Gastroesophageal sphincter (tissue), 4 donors: ENCODE measurements around the gene KLF6. TPM values are rescaled to one million over a fixed set of nuclear protein-coding genes. Genes with fewer than 3 reads are reported as not detected.

Source experiments
- ATAC-seq: fragments of 150-250 bp; one replicate; pipeline ENCODE4 v1.9.1; 2016; ENCODE audit warnings: mild to moderate bottlenecking, moderate library complexity
- H3K27ac ChIP-seq, 4 donors: fragments of 200-600 bp; sonication (generic) in 3 of 4; 1 replicate in 3 of 4; 2 replicates in 1 of 4; pipeline ENCODE4 v1.5.1; 2016 to 2019
- H3K27me3 ChIP-seq: fragments of 200-600 bp; sonication (generic); one replicate; pipeline ENCODE4 v1.5.1; 2019
- H3K36me3 ChIP-seq, 2 donors: fragments of 200-600 bp; sonication (generic); one replicate each; pipeline ENCODE4 v1.5.1; 2019; ENCODE audit warnings: control low read depth in 1 of 2
- H3K4me1 ChIP-seq, 3 donors: fragments of 200-600 bp; sonication (generic); 1 replicate in 2 of 3; 2 replicates in 1 of 3; pipeline ENCODE4 v1.5.1; 2016 to 2019; ENCODE audit warnings: control low read depth in 2 of 3
- H3K4me3 ChIP-seq, 2 donors: fragments of 200-600 bp; sonication (generic); one replicate each; pipeline ENCODE4 v1.5.1; 2019; ENCODE audit warnings: mild to moderate bottlenecking in 1 of 2, moderate library complexity in 1 of 2
- H3K9me3 ChIP-seq, 3 donors: fragments of 200-600 bp; sonication (generic); one replicate each; pipeline ENCODE4 v1.5.1; 2017 to 2019; ENCODE audit warnings: control low read depth in 2 of 3
- EP300 ChIP-seq: sonication (generic); formaldehyde crosslinking; IDR thresholded peaks from one replicate; pipeline ENCODE4 v1.6.1; 2017; ENCODE audit warnings: antibody characterized with exemption, mild to moderate bottlenecking
- POLR2A ChIP-seq, 2 donors: fragments of 450-650 bp; IDR thresholded peaks; one replicate each; pipeline ENCODE4 v1.6.1; 2017; ENCODE audit warnings: antibody characterized with exemption in 2 of 2, mild to moderate bottlenecking in 2 of 2, moderate library complexity in 1 of 2
- POLR2AphosphoS5 ChIP-seq: sonication (generic); formaldehyde crosslinking; IDR thresholded peaks from one replicate; pipeline ENCODE4 v1.6.1; 2017; ENCODE audit warnings: antibody characterized with exemption
- WGBS, 2 donors: methylation state at CpG; one replicate each; pipeline ENCODE4 v1.1.5; 2018; ENCODE audit warnings: low coverage in 1 of 2; 5-methylcytosine and 5-hydroxymethylcytosine counted together
- total RNA-seq, 4 donors: library from RNA; depleted of rRNA; stranded (reverse); fragments of >200 nt; gene quantifications; one replicate each; pipeline ENCODE4 v1.1.0, GENCODE V29; 2016
- TF ChIP-seq, protein P1 (sequence below), 4 experiments: fragments of 200-600 bp in 2 of 4; fragments of 450-650 bp in 2 of 4; sonication (generic) in 1 of 4; IDR thresholded peaks; one replicate each; pipeline ENCODE4 v1.5.1; 2017 to 2019; ENCODE audit warnings: antibody characterized with exemption in 4 of 4, mild to moderate bottlenecking in 2 of 4, moderate library complexity in 2 of 4

KLF6 gene
- total RNA-seq, 4 donors from 2014 or later, result 90.3 to 113 (median 105) TPM

DNA sequence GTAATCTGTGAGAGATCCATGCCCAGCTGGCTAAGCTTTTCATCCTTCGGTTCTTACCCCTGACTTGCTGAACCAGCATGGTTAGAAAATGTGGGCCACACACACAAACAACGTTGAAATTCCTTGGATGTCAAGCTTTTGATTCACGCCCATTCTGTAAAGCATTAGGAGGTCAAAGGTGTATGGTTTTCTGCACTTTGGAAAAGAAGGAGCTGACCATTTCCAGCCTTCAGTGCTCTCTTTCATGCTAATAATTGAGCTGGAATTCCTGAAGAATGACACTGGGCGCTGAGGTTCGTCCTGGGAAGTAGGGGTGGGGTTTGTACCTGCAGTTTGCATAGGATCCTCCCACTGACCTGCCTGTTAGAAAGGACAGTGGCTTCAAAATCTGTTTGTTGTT lies 23.1 kb downstream of the KLF6 start:
- TF ChIP-seq EP300, result no peak
- TF ChIP-seq POLR2AphosphoS5, result no peak
- TF ChIP-seq, protein P1, sequence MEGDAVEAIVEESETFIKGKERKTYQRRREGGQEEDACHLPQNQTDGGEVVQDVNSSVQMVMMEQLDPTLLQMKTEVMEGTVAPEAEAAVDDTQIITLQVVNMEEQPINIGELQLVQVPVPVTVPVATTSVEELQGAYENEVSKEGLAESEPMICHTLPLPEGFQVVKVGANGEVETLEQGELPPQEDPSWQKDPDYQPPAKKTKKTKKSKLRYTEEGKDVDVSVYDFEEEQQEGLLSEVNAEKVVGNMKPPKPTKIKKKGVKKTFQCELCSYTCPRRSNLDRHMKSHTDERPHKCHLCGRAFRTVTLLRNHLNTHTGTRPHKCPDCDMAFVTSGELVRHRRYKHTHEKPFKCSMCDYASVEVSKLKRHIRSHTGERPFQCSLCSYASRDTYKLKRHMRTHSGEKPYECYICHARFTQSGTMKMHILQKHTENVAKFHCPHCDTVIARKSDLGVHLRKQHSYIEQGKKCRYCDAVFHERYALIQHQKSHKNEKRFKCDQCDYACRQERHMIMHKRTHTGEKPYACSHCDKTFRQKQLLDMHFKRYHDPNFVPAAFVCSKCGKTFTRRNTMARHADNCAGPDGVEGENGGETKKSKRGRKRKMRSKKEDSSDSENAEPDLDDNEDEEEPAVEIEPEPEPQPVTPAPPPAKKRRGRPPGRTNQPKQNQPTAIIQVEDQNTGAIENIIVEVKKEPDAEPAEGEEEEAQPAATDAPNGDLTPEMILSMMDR (IDR thresholded peaks at IDR 0.05), result no peak
- no peak overlapping the region for H3K27ac ChIP-seq
- no peaks in the 10 kb centered on the region for H3K27me3 ChIP-seq
- H3K9me3 ChIP-seq, result no peaks in the 10 kb centered on the region
- no peak overlapping the region for H3K4me3 ChIP-seq
- H3K4me1 ChIP-seq, result peaks cover 0 to 22% (median 0%) of the 10 kb centered on the region in 3 donors
- 69 to 87% methylated on average over 3 to 4 of the region's 5 CpGs for WGBS, 2 donors
- no peak for ATAC-seq
- H3K36me3 ChIP-seq, result no peaks in the 10 kb centered on the region

DNA sequence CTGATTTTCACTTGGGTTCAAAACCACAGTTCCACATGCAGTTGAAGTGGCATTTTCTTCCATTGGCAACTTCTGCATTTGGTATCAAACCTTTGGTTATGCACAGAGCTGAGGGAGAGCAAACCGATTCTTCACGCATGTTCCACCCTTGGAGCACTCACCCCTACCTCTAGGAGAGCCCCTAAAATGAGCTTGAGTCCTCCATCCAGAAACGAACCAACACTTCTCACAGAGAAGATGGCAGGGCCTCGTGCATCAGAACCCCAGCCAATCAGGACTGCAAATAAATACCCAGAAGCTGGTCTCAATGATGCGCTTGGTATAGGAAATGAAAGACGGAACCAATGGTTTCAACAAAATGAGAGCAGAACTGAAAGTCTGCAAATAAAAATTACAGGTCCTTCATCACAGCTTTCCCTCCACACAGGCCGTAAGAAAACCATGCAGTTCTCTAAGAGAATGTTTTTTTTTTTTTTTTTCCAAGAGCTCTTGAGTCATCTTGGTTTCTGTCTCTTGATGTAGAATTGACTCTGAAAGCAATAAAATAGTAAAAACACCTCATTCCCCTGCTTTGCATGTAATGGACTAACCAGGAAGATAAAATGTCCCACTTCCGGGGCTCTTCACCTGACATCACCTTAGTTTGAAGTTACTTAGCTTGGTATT lies 23.9 kb downstream of the KLF6 start:
- ATAC-seq, result no peak
- Histone ChIP-seq H3K27me3 (no peaks in the 10 kb centered on the region), H3K4me3 (no peak overlapping the region), H3K4me1 (peaks cover 0 to 21% (median 0%) of the 10 kb centered on the region in 3 donors), H3K9me3 (no peaks in the 10 kb centered on the region), H3K36me3 (no peaks in the 10 kb centered on the region), H3K27ac (no peak overlapping the region)
- WGBS, 2 donors, result 81 to 94% methylated on average over 5 to 7 of the region's 8 CpGs
- TF ChIP-seq EP300 (no peak), POLR2A (IDR thresholded peaks at IDR 0.05) (no peak), POLR2AphosphoS5 (no peak)
- TF ChIP-seq, protein P1 (IDR thresholded peaks at IDR 0.05), result no peak

DNA sequence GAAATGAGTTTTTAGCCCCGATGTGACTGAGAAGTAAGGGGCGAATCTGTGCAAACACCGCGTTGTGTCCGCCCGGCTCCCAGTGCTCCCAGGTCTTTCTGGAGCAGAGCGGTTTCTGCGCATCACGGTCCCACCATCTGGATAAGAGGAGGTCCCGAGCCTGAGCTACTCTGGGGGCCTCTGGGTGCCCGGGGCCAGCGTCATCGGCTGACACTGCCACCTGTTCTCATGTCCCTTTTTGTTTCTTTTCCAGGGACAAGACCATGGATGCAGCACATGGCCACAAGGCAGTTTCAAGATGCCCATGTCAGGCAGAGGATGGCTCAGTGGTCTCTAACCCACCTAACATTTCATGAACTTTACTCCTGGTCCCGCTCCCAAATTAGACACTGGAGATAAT lies 24.9 kb downstream of the KLF6 start:
- peaks cover 0 to 23% (median 0%) of the 10 kb centered on the region in 3 donors for H3K4me1 ChIP-seq
- H3K4me3 ChIP-seq, result no peak overlapping the region
- 99 to 100% methylated on average over 6 to 14 of the region's 14 CpGs for whole genome bisulfite sequencing, 2 donors
- H3K27ac ChIP-seq, result no peak overlapping the region
- H3K9me3 ChIP-seq, result no peaks in the 10 kb centered on the region
- no peaks in the 10 kb centered on the region for H3K36me3 ChIP-seq
- no peak for TF ChIP-seq POLR2AphosphoS5
- no peak for TF ChIP-seq EP300
- TF ChIP-seq, protein P1 (IDR thresholded peaks at IDR 0.05), result no peak
- TF ChIP-seq POLR2A (IDR thresholded peaks at IDR 0.05), result no peak
- no peak for ATAC-seq
- H3K27me3 ChIP-seq, result no peaks in the 10 kb centered on the region

DNA sequence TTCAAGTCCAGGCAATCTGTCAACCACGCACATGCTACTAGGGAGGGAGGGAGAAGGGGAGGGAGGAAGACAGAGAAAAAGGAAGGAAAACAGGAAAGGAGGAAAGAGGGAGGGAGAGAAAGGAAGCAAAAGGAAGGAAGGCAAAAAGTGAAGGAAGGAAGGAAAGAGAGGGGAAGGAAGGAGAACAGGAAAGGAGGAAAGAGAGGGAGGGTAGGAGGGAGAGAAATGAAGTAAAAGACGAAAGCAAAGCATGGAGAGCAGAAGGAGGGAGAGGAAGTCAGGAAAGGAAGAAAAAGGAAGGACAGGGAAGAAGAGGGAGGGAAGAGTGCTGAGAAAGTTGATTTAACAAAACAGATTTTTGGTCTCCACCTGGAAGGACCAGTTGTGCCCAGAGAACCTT lies 25.6 kb downstream of the KLF6 start:
- TF ChIP-seq POLR2AphosphoS5 (no peak), EP300 (no peak), POLR2A (IDR thresholded peaks at IDR 0.05) (no peak)
- TF ChIP-seq, protein P1 (IDR thresholded peaks at IDR 0.05), result no peak
- H3K27ac ChIP-seq, result no peak overlapping the region
- no peaks in the 10 kb centered on the region for H3K36me3 ChIP-seq
- peaks cover 0 to 23% (median 0%) of the 10 kb centered on the region in 3 donors for H3K4me1 ChIP-seq
- WGBS, 2 donors, result 80 to 84% methylated on average over 1 to 2 of the region's 2 CpGs
- no peak for ATAC-seq
- no peaks in the 10 kb centered on the region for H3K9me3 ChIP-seq
- H3K27me3 ChIP-seq, result no peaks in the 10 kb centered on the region
- H3K4me3 ChIP-seq, result no peak overlapping the region

DNA sequence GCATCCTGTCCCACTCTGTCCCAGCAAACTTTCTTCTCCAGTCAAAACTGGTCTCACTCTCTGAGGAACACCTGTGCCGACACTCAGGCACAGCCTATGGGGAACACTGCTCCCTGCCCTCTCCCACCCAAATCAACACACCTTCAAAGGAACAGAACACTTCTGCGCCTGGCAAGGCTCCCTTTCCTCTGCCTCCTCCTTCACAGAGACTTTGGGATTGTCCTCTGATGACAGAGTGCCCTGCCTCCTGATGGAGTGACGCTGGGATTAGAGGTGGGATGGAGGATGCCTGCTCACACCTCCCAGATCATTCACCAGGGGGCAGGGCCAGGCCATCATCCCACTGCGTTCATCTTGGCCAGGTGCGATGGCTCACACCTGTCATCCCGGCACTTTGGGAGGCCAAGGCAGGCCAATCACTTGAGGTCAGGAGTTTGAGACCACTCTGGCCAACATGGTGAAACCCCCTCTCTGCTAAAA lies 26.5 kb downstream of the KLF6 start:
- WGBS, 2 donors, result 100% methylated on average over 2 of the region's 6 CpGs
- no peaks in the 10 kb centered on the region for H3K9me3 ChIP-seq
- ATAC-seq, result no peak
- H3K27ac ChIP-seq, result no peak overlapping the region
- peaks cover 0 to 17% (median 0%) of the 10 kb centered on the region in 3 donors for H3K4me1 ChIP-seq
- no peaks in the 10 kb centered on the region for H3K36me3 ChIP-seq
- H3K27me3 ChIP-seq, result no peaks in the 10 kb centered on the region
- no peak overlapping the region for H3K4me3 ChIP-seq
- TF ChIP-seq POLR2AphosphoS5 (no peak), EP300 (no peak), POLR2A (IDR thresholded peaks at IDR 0.05) (no peak)
- TF ChIP-seq, protein P1 (IDR thresholded peaks at IDR 0.05), result no peak
